Measurements from ENCODE around the gene PFKL. TPM values are rescaled to one million over a fixed set of nuclear protein-coding genes. Genes with fewer than 3 reads are reported as not detected.

The PFKL gene
- polyA plus RNA-seq, 2 of the 4 experiments (the other 2 are of a cell fraction) = 23.2 to 38.7 TPM

GRCh38 chr21:44262338-44263056 lies 37.4 kb upstream of the PFKL start:
- ATAC-seq = no peak
- FAIRE-seq = no peak
- Histone ChIP-seq H3K4me3 (no peak overlapping the region), H3K4me1 (no peaks in the 10 kb centered on the region), H3K27ac (no peak overlapping the region), H3K4me2 (no peak overlapping the region), H3K9me3 (no peaks in the 10 kb centered on the region)
- ChIA-PET POLR2A (no interaction called here), CTCF (interaction anchor here (0.9 kb wide), 1 partner anchor 35 kb away, joined by 4 read pairs; no protein-coding TSS in a partner anchor)
- TF ChIP-seq CBX2 (IDR thresholded peaks at IDR 0.05; ENCODE audit: borderline replicate concordance, low read depth) = no peak
- no peak for TF ChIP-seq E2F6 (IDR thresholded peaks at IDR 0.05; ENCODE audit: borderline replicate concordance, low read depth)
- no peak for TF ChIP-seq NFE2L2 (conservative IDR thresholded peaks at IDR 0.05; ENCODE audit: low read length)
- no peak for TF ChIP-seq MAZ (IDR thresholded peaks at IDR 0.05; ENCODE audit: borderline replicate concordance, low read depth, low read length)
- no CpG with 5 or more reads among the region's 12 CpGs for WGBS (ENCODE audit: missing lambda C conversion rate)
- no peak for DNase-seq (ENCODE audit: low read depth in 1 of 2, low spot score in 1 of 2)

DNA sequence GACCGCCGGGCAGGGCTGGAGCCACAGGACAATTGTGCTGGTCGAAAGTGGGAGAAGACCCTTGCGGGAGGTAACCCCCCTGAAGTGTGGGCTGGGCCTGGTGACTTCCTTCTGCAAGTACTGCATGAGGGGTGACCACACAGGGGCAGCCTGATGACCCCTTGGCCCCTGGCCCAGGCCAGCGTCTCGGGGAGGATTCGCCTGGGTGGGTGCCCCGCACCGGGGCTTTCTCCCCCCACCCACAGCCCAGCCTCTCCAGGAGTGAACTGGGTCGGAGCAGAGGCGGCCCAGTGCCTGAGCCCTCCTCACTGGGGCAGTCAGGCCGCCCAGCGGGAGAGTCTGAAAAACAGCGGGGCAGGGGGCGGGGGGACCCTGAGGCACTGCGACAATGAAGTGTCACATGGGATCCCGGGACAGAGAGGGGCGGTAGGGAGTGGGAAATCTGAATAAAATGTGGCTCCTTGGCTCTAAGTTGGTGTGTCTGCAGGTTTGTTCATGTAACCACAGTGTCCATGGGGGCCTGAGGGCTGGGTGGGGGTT lies 36.6 kb upstream of the PFKL start:
- 56% methylated on average over 7 of the region's 18 CpGs for WGBS (ENCODE audit: missing lambda C conversion rate)
- no peak overlapping the region for H3K4me2 ChIP-seq
- no peaks in the 10 kb centered on the region for H3K9me3 ChIP-seq
- TF ChIP-seq EHMT2 (IDR thresholded peaks at IDR 0.05; ENCODE audit: low read depth) = no peak
- TF ChIP-seq HOXA7 (CRISPR knock-in tag; IDR thresholded peaks at IDR 0.05) = no peak
- TF ChIP-seq FOSB (CRISPR knock-in tag; IDR thresholded peaks at IDR 0.05) = no peak
- TF ChIP-seq NR3C1 (IDR thresholded peaks at IDR 0.05) = no peak
- FAIRE-seq (no peak), DNase-seq (ENCODE audit: low read depth in 1 of 2, low spot score in 1 of 2) (no peak), ATAC-seq (no peak; a peak in 1 of 6 replicates)
- H3K4me3 ChIP-seq = no peak overlapping the region
- POLR2A ChIA-PET = no interaction called here
- H3K4me1 ChIP-seq = no peaks in the 10 kb centered on the region
- H3K27ac ChIP-seq = no peak overlapping the region
- CTCF ChIA-PET = no interaction called here

- Histone ChIP-seq H3K9me3 (no peaks in the 10 kb centered on the region), H3K4me1 (no peaks in the 10 kb centered on the region), H3K4me3 (no peak overlapping the region), H3K4me2 (no peak overlapping the region), H3K27ac (no peak overlapping the region)
- 76% methylated on average over 4 of the region's 4 CpGs for WGBS (ENCODE audit: missing lambda C conversion rate)
- no peak for FAIRE-seq
- ChIA-PET POLR2A (no interaction called here), CTCF (no interaction called here)
- ATAC-seq = no peak
- DNase-seq (ENCODE audit: low read depth in 1 of 2, low spot score in 1 of 2) = no peak
- TF ChIP-seq NFE2L2 (conservative IDR thresholded peaks at IDR 0.05; ENCODE audit: low read length) = no peak
- no peak for TF ChIP-seq KDM1A (IDR thresholded peaks at IDR 0.05; ENCODE audit: low read depth)
- TF ChIP-seq CEBPB (IDR thresholded peaks at IDR 0.05) = no peak
- TF ChIP-seq RNF2 (IDR thresholded peaks at IDR 0.05; ENCODE audit: borderline replicate concordance, low read depth) = no peak
- no peak for TF ChIP-seq RARB (CRISPR knock-in tag; IDR thresholded peaks at IDR 0.05)
- no peak for TF ChIP-seq ZC3H11A (IDR thresholded peaks at IDR 0.05)
- TF ChIP-seq HOXA7 (CRISPR knock-in tag; IDR thresholded peaks at IDR 0.05) = no peak
- TF ChIP-seq JUN (IDR thresholded peaks at IDR 0.05) = no peak
- no peak for TF ChIP-seq MAZ (IDR thresholded peaks at IDR 0.05; ENCODE audit: borderline replicate concordance, low read depth, low read length)
- TF ChIP-seq NR3C1 (IDR thresholded peaks at IDR 0.05) = no peak
Observed at GRCh38 chr21:44263768-44264167, 36.1 kb upstream of the PFKL start.

DNA sequence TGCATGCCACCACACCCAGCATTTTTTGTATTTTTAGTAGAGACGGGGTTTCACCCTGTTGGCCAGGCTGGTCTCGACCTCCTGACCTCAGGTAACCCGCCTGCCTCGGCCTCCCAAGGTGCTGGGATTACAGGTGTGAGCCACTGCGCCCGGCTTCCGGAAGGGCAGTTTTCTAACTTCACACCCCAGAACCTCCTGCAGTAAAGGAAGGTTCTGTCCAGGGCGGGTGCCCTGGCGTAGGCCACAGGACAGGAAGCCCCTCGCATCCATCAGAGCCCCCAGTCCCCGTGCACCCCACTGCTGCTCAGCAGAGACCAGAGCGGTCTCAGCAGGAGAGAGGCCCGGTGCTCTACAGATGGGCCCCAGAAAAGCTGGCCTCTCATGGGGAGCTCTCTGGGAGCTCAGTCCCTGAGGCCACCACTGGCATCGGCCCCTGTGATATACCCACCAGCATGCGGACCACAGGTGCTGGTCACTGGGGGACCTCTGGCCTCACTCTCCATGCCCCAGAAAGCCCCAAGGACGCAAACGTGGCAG lies 34.1 kb upstream of the PFKL start:
- H3K4me3 ChIP-seq = no peak overlapping the region
- FAIRE-seq (no peak), DNase-seq (ENCODE audit: low read depth in 1 of 2, low spot score in 1 of 2) (no peak), ATAC-seq (no peak)
- POLR2A ChIA-PET = no interaction called here
- H3K4me1 ChIP-seq = no peaks in the 10 kb centered on the region
- CTCF ChIA-PET = no interaction called here
- no peaks in the 10 kb centered on the region for H3K9me3 ChIP-seq
- no peak overlapping the region for H3K4me2 ChIP-seq
- WGBS (ENCODE audit: missing lambda C conversion rate) = 74% methylated on average over 6 of the region's 17 CpGs
- no peak overlapping the region for H3K27ac ChIP-seq
- TF ChIP-seq, protein P1, sequence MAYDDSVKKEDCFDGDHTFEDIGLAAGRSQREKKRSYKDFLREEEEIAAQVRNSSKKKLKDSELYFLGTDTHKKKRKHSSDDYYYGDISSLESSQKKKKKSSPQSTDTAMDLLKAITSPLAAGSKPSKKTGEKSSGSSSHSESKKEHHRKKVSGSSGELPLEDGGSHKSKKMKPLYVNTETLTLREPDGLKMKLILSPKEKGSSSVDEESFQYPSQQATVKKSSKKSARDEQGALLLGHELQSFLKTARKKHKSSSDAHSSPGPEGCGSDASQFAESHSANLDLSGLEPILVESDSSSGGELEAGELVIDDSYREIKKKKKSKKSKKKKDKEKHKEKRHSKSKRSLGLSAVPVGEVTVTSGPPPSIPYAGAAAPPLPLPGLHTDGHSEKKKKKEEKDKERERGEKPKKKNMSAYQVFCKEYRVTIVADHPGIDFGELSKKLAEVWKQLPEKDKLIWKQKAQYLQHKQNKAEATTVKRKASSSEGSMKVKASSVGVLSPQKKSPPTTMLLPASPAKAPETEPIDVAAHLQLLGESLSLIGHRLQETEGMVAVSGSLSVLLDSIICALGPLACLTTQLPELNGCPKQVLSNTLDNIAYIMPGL (CRISPR knock-in tag; IDR thresholded peaks at IDR 0.05; ENCODE audit: borderline replicate concordance) = no peak
- TF ChIP-seq BCL3 (IDR thresholded peaks at IDR 0.05) = no peak
- TF ChIP-seq FOSL2 (IDR thresholded peaks at IDR 0.05) = no peak
- no peak for TF ChIP-seq FOSL2 (CRISPR knock-in tag; IDR thresholded peaks at IDR 0.05)
- TF ChIP-seq TP53 (CRISPR knock-in tag; IDR thresholded peaks at IDR 0.05) = no peak
- TF ChIP-seq ZNF302 (CRISPR knock-in tag; IDR thresholded peaks at IDR 0.05) = no peak
- TF ChIP-seq RARB (CRISPR knock-in tag; IDR thresholded peaks at IDR 0.05) = no peak
- no peak for TF ChIP-seq MAFK (IDR thresholded peaks at IDR 0.05; ENCODE audit: partially characterized antibody)
- no peak for TF ChIP-seq EHMT2 (IDR thresholded peaks at IDR 0.05; ENCODE audit: low read depth)
- no peak for TF ChIP-seq POLR2A (IDR thresholded peaks at IDR 0.05; ENCODE audit: low read length)
- no peak for TF ChIP-seq MYC (IDR thresholded peaks at IDR 0.05; ENCODE audit: borderline replicate concordance, low read length)
- TF ChIP-seq NPAS2 (CRISPR knock-in tag; IDR thresholded peaks at IDR 0.05; ENCODE audit: borderline replicate concordance) = no peak
- TF ChIP-seq ZSCAN20 (CRISPR knock-in tag; IDR thresholded peaks at IDR 0.05) = no peak
- TF ChIP-seq FOXS1 (CRISPR knock-in tag; IDR thresholded peaks at IDR 0.05) = no peak
